Neural progenitor cell (in vitro differentiated cells): Measurements from ENCODE around the gene FBXL14. TPM values are rescaled to one million over a fixed set of nuclear protein-coding genes. Genes with fewer than 3 reads are reported as not detected.

Experiments
- DNase-seq: peaks from one replicate; pipeline ENCODE4 v3.0.0-alpha.2; 2016; ENCODE audit warnings: low spot score
- H2AFZ ChIP-seq: fragments of 200-600 bp; sonication (generic); replicated peaks from 2 replicates; pipeline ENCODE4 v1.6.1; 2016; ENCODE audit warnings: antibody characterized with exemption
- H3F3A ChIP-seq: fragments of 200-600 bp; sonication (generic); 2 replicates; pipeline ENCODE4 v1.6.1; 2016; ENCODE audit warnings: antibody characterized with exemption, low read depth
- H3K27ac ChIP-seq: fragments of 200-600 bp; sonication (generic); 2 replicates; pipeline ENCODE4 v1.5.1; 2016; ENCODE audit warnings: mild to moderate bottlenecking
- H3K27me3 ChIP-seq: fragments of 200-600 bp; sonication (generic); 2 replicates; pipeline ENCODE4 v1.6.1; 2016; ENCODE audit warnings: mild to moderate bottlenecking, moderate library complexity
- H3K36me3 ChIP-seq: fragments of 200-600 bp; sonication (generic); 2 replicates; pipeline ENCODE4 v1.5.1; 2016
- H3K4me1 ChIP-seq: fragments of 200-600 bp; sonication (generic); 2 replicates; pipeline ENCODE4 v1.6.1; 2016; ENCODE audit warnings: mixed run types
- H3K4me2 ChIP-seq: fragments of 200-600 bp; sonication (generic); 2 replicates; pipeline ENCODE4 v1.6.1; 2016
- H3K4me3 ChIP-seq: fragments of 200-600 bp; sonication (generic); 2 replicates; pipeline ENCODE4 v1.5.1; 2016
- H3K79me2 ChIP-seq: fragments of 200-600 bp; sonication (generic); 2 replicates; pipeline ENCODE4 v1.6.1; 2016; ENCODE audit warnings: low read depth
- H3K9ac ChIP-seq: fragments of 200-600 bp; sonication (generic); 2 replicates; pipeline ENCODE4 v1.6.1; 2016
- H3K9me3 ChIP-seq: fragments of 200-600 bp; sonication (generic); 2 replicates; pipeline ENCODE4 v1.5.1; 2016; ENCODE audit warnings: low read depth
- H4K20me1 ChIP-seq: fragments of 200-600 bp; sonication (generic); 2 replicates; pipeline ENCODE4 v1.6.1; 2016; ENCODE audit warnings: low read depth
- H3K27ac Mint-ChIP-seq: 3 replicates; pipeline ENCODE4 v1.8.0; 2021; ENCODE audit warnings: mixed read lengths
- H3K27me3 Mint-ChIP-seq: 2 replicates; pipeline ENCODE4 v1.8.0; 2022; ENCODE audit warnings: low read depth, mild to moderate bottlenecking, inconsistent platforms, moderate library complexity, mixed read lengths; ENCODE audit not compliant: insufficient read depth
- H3K36me3 Mint-ChIP-seq: 3 replicates; pipeline ENCODE4 v1.8.0; 2021; ENCODE audit warnings: mixed read lengths
- H3K4me1 Mint-ChIP-seq: 3 replicates; pipeline ENCODE4 v1.8.0; 2021; ENCODE audit warnings: mixed read lengths
- H3K4me3 Mint-ChIP-seq: 3 replicates; pipeline ENCODE4 v1.8.0; 2021; ENCODE audit warnings: mild to moderate bottlenecking, moderate library complexity, mixed read lengths
- H3K9me3 Mint-ChIP-seq: 3 replicates; pipeline ENCODE4 v1.8.0; 2020; ENCODE audit warnings: mixed read lengths
- EZH2 ChIP-seq: fragments of 200-600 bp; sonication (generic); IDR thresholded peaks from 2 replicates; pipeline ENCODE4 v1.6.1; 2017; ENCODE audit warnings: antibody characterized with exemption, mild to moderate bottlenecking, moderate library complexity
- EZH2phosphoT487 ChIP-seq: fragments of 200-600 bp; sonication (generic); IDR thresholded peaks from 2 replicates; pipeline ENCODE4 v1.6.1; 2017; ENCODE audit warnings: antibody characterized with exemption
- total RNA-seq: library from RNA; depleted of rRNA; stranded (reverse); fragments of >200 nt; gene quantifications from 2 replicates; pipeline ENCODE4 v1.2.3, GENCODE V29; 2015; ENCODE audit warnings: low replicate concordance
- TF ChIP-seq, protein P1 (sequence below): fragments of 200-600 bp; sonication (generic); IDR thresholded peaks from 2 replicates; pipeline ENCODE4 v1.5.1; 2017; ENCODE audit warnings: antibody characterized with exemption, mild to moderate bottlenecking

FBXL14 gene
- total RNA-seq, 1 donor from 2014 or later, result 27.3 TPM

- Histone ChIP-seq H4K20me1 (no peaks in the 10 kb centered on the region), H2AFZ (no peak overlapping the region), H3K36me3 (no peaks in the 10 kb centered on the region), H3K9me3 (no peaks in the 10 kb centered on the region), H3K27ac (peak overlapping the region; percentile 74), H3K4me2 (no peak overlapping the region), H3F3A (peaks cover 52% of the 10 kb centered on the region), H3K79me2 (peaks cover 65% of the 10 kb centered on the region), H3K27me3 (no peaks in the 10 kb centered on the region), H3K4me1 (peaks cover 72% of the 10 kb centered on the region), H3K9ac (no peak overlapping the region), H3K4me3 (no peak overlapping the region)
- peaks cover 8% of the 10 kb centered on the region for H3K36me3 Mint-ChIP-seq
- H3K27ac Mint-ChIP-seq, result peak overlapping the region; percentile 36
- TF ChIP-seq, protein P1, sequence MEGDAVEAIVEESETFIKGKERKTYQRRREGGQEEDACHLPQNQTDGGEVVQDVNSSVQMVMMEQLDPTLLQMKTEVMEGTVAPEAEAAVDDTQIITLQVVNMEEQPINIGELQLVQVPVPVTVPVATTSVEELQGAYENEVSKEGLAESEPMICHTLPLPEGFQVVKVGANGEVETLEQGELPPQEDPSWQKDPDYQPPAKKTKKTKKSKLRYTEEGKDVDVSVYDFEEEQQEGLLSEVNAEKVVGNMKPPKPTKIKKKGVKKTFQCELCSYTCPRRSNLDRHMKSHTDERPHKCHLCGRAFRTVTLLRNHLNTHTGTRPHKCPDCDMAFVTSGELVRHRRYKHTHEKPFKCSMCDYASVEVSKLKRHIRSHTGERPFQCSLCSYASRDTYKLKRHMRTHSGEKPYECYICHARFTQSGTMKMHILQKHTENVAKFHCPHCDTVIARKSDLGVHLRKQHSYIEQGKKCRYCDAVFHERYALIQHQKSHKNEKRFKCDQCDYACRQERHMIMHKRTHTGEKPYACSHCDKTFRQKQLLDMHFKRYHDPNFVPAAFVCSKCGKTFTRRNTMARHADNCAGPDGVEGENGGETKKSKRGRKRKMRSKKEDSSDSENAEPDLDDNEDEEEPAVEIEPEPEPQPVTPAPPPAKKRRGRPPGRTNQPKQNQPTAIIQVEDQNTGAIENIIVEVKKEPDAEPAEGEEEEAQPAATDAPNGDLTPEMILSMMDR, result no peak
- TF ChIP-seq EZH2 (no peak), EZH2phosphoT487 (no peak)
- DNase-seq, result no peak
- H3K9me3 Mint-ChIP-seq, result no peaks in the 10 kb centered on the region
- peaks cover 82% of the 10 kb centered on the region for H3K4me1 Mint-ChIP-seq
- no peak overlapping the region for H3K4me3 Mint-ChIP-seq
- H3K27me3 Mint-ChIP-seq, result peaks cover 8% of the 10 kb centered on the region
Observed at GRCh38 chr12:1576410-1577241, 17.8 kb downstream of the FBXL14 start.

DNA sequence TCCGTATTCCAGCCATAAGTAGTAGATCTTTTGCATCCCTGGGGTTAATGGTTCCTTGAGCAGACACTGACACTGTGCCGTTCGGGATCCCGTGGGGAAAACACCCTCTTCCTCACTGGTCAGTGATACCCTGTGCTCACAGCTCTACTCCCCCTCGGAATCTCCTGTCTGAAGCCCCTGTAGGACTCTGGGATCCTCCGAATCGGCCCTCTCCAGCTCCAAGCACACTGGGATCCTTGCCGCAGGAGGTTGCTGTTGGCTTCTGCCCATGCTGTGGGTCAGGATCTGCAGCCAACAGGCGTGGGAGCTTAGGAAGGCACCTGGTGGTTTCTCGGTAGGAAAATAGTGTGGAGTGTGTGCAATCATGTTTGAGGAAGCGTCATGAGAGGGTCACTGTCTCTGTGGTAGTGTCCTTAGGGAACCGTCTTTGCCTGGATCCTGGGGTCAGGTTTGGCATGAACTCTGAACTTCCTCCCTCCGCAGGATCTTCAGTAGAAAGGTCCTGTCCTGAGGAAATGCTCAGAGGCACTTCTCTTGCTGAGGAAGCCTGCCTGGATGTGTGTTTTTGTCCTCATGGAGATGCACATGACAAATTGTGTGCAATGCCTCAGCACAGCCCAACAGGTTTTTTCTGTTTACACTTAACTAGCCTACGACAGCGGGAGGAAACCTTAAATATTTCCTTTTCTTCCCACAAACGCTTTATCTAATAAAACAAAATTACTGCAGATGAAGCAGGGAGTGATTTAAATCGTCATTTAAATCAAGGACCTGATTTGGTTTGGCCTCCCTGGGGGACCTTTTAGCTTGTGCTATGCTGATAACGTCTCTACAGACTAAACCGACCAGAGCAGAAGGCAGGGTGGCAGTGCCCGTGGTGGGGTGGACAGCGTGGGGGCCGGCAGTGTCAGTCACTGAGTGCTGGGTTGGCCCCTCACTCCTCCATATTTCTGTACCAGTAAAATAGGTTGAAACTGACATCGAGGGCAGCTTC, 18.7 kb downstream of the FBXL14 start:
- H3K4me3 ChIP-seq, result no peak overlapping the region
- no peak for TF ChIP-seq EZH2phosphoT487
- TF ChIP-seq, protein P1, result no peak
- no peak for TF ChIP-seq EZH2
- DNase-seq, result no peak
- Mint-ChIP-seq H3K4me1 (peaks cover 73% of the 10 kb centered on the region), H3K27ac (peak overlapping the region; percentile 26), H3K9me3 (no peaks in the 10 kb centered on the region), H3K4me3 (peak overlapping the region; percentile 50), H3K27me3 (peaks cover 8% of the 10 kb centered on the region), H3K36me3 (peaks cover 8% of the 10 kb centered on the region)
- no peak overlapping the region for H2AFZ ChIP-seq
- no peaks in the 10 kb centered on the region for H3K9me3 ChIP-seq
- no peaks in the 10 kb centered on the region for H3K27me3 ChIP-seq
- H4K20me1 ChIP-seq, result no peaks in the 10 kb centered on the region
- no peak overlapping the region for H3K9ac ChIP-seq
- peaks cover 69% of the 10 kb centered on the region for H3K79me2 ChIP-seq
- peak overlapping the region; percentile 2 for H3K4me2 ChIP-seq
- H3K4me1 ChIP-seq, result peaks cover 63% of the 10 kb centered on the region
- H3F3A ChIP-seq, result peaks cover 42% of the 10 kb centered on the region
- H3K36me3 ChIP-seq, result no peaks in the 10 kb centered on the region
- peak overlapping the region; percentile 74 for H3K27ac ChIP-seq

GRCh38 chr12:1574865-1575259, 19.5 kb downstream of the FBXL14 start:
- TF ChIP-seq EZH2 (no peak), EZH2phosphoT487 (no peak)
- TF ChIP-seq, protein P1, result no peak
- H3K4me1 Mint-ChIP-seq, result peaks cover 65% of the 10 kb centered on the region
- H3K36me3 Mint-ChIP-seq, result peaks cover 15% of the 10 kb centered on the region
- Histone ChIP-seq H3K36me3 (no peaks in the 10 kb centered on the region), H3K9me3 (no peaks in the 10 kb centered on the region), H3F3A (peaks cover 34% of the 10 kb centered on the region), H4K20me1 (no peaks in the 10 kb centered on the region), H3K9ac (no peak overlapping the region), H3K4me1 (peaks cover 62% of the 10 kb centered on the region), H3K27ac (peak overlapping the region; percentile 74), H3K27me3 (no peaks in the 10 kb centered on the region), H2AFZ (no peak overlapping the region), H3K4me2 (no peak overlapping the region), H3K4me3 (no peak overlapping the region), H3K79me2 (peaks cover 77% of the 10 kb centered on the region)
- H3K27ac Mint-ChIP-seq, result no peak overlapping the region
- DNase-seq, result no peak
- H3K4me3 Mint-ChIP-seq, result peak overlapping the region; percentile 5
- H3K9me3 Mint-ChIP-seq, result no peaks in the 10 kb centered on the region
- peaks cover 10% of the 10 kb centered on the region for H3K27me3 Mint-ChIP-seq
